ENCODE data around the gene PARD3B. TPM values are rescaled to one million over a fixed set of nuclear protein-coding genes. Genes with fewer than 3 reads are reported as not detected.

Gene PARD3B
- total and polyA plus RNA-seq, 2 of the 4 experiments (the other 2 are of a cell fraction) = 3.3 to 15.6 TPM

DNA sequence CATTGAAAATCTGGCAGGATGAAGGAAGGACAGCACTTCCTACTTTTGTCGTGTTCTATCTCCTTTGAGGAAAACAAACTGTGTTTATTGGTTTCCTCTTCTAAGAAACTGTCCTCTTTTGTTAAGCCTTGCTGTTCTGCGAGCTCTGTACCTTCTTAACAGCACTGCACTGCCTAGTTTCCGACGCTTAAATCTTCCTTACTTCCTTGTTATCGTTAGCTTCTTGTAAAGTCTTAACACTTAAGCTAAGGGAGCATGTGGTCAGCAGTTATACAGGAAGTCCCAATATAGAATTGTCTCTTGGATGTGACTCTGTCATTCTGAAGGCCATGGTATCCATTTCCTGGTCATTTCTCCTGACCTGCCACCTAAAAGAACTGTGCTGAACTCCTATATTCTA lies 584.3 kb downstream of the PARD3B start:
- H2BK5ac ChIP-seq (ENCODE audit: low read depth, low read length, poor library complexity, severe bottlenecking) = no peak overlapping the region
- no peaks in the 10 kb centered on the region for H3K27me3 ChIP-seq (ENCODE audit: control insufficient read depth, insufficient read depth, low read length)
- no peak for DNase-seq
- in situ Hi-C loops (cut with MboI; ENCODE audit: low sequenced_read_pairs) = no loop called here
- no CpG with 5 or more reads among the region's 5 CpGs for WGBS, 2 experiments (ENCODE audit: extremely low coverage in 2 of 2, insufficient read length in 1 of 2)
- H3K9me3 ChIP-seq (ENCODE audit: control insufficient read depth, insufficient read depth, low read length) = no peaks in the 10 kb centered on the region
- CTCF ChIA-PET = no interaction called here
- 0 out of 4 replicates have a peak overlapping the region, but pooled peaks of 1 of the 2 experiments have one; percentile 18 for H4K8ac ChIP-seq (ENCODE audit: low read depth in 2 of 2, low read length in 2 of 2)
- intact Hi-C loops (cut with micrococcal nuclease) = no loop called here
- no peak overlapping the region for H2AFZ ChIP-seq (replicated peaks; ENCODE audit: low read length, poor library complexity)
- H3K4me3 ChIP-seq (ENCODE audit: insufficient read depth, low read depth, low read length) = no peak overlapping the region
- POLR2A ChIA-PET (ENCODE audit: unreplicated experiment) = no interaction called here
- no peak overlapping the region for H2AK9ac ChIP-seq (replicated peaks; ENCODE audit: low read depth, low read length, poor library complexity)
- H3K23ac ChIP-seq (ENCODE audit: low read depth, low read length) = no peak overlapping the region
- no peak overlapping the region for H3K27ac ChIP-seq (ENCODE audit: insufficient read depth, low read length)
- H3K9ac ChIP-seq (ENCODE audit: low read depth, low read length) = no peak overlapping the region
- H3K4me1 ChIP-seq (ENCODE audit: control insufficient read depth, insufficient read depth, low read length) = no peaks in the 10 kb centered on the region; the same call in 1 of the 2 replicates
- no peak overlapping the region; the same call in 1 of the 2 replicates for H3K14ac ChIP-seq (replicated peaks; ENCODE audit: low read depth, low read length)
- no peak overlapping the region for H4K5ac ChIP-seq (ENCODE audit: low read depth, low read length)
- no peak overlapping the region for H2BK120ac ChIP-seq (ENCODE audit: low read depth, low read length)
- H3K18ac ChIP-seq (ENCODE audit: low read depth, low read length) = no peak overlapping the region
- peaks cover 3% of the 10 kb centered on the region; the same call in 1 of the 2 replicates for H3K36me3 ChIP-seq (ENCODE audit: control insufficient read depth, insufficient read depth, low read length)
- no peaks in the 10 kb centered on the region for H4K20me1 ChIP-seq (ENCODE audit: insufficient read depth, low read length)
- no peak overlapping the region for H3K56ac ChIP-seq (ENCODE audit: extremely low read depth, insufficient read depth, low read length)
- H3K9me1 ChIP-seq (ENCODE audit: insufficient read depth, low read length) = no peaks in the 10 kb centered on the region
- H2AK5ac ChIP-seq (ENCODE audit: low read depth, low read length) = no peak overlapping the region
- no peak for ATAC-seq (ENCODE audit: low read depth)
- TF ChIP-seq POLR2A (IDR thresholded peaks at IDR 0.05; ENCODE audit: low read depth, low read length) (no peak), RAD21 (IDR thresholded peaks at IDR 0.05; ENCODE audit: low read length) (no peak), SMC3 (IDR thresholded peaks at IDR 0.05; ENCODE audit: low read depth, low read length) (no peak), CHD1 (IDR thresholded peaks at IDR 0.05; ENCODE audit: low read depth, low read length) (no peak), RFX5 (IDR thresholded peaks at IDR 0.05; ENCODE audit: low read depth, low read length) (no peak), RCOR1 (IDR thresholded peaks at IDR 0.05; ENCODE audit: insufficient replicate concordance, low read length) (no peak), MAZ (IDR thresholded peaks at IDR 0.05; ENCODE audit: borderline replicate concordance, low read depth, low read length) (no peak), BHLHE40 (IDR thresholded peaks at IDR 0.05; ENCODE audit: low read depth, low read length) (no peak), CEBPB (IDR thresholded peaks at IDR 0.05; ENCODE audit: low read depth, low read length) (no peak), MXI1 (IDR thresholded peaks at IDR 0.05; ENCODE audit: borderline replicate concordance, low read depth, low read length) (no peak), NFE2L2 (IDR thresholded peaks at IDR 0.05; ENCODE audit: low read depth, low read length) (no peak), MAFK (IDR thresholded peaks at IDR 0.05; ENCODE audit: low read depth, low read length) (no peak), FOS (IDR thresholded peaks at IDR 0.05; ENCODE audit: low read depth, low read length) (no peak)
- TF ChIP-seq, protein P1, sequence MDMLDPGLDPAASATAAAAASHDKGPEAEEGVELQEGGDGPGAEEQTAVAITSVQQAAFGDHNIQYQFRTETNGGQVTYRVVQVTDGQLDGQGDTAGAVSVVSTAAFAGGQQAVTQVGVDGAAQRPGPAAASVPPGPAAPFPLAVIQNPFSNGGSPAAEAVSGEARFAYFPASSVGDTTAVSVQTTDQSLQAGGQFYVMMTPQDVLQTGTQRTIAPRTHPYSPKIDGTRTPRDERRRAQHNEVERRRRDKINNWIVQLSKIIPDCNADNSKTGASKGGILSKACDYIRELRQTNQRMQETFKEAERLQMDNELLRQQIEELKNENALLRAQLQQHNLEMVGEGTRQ (IDR thresholded peaks at IDR 0.05; ENCODE audit: low read depth, low read length) = no peak
- TF ChIP-seq, protein P2, sequence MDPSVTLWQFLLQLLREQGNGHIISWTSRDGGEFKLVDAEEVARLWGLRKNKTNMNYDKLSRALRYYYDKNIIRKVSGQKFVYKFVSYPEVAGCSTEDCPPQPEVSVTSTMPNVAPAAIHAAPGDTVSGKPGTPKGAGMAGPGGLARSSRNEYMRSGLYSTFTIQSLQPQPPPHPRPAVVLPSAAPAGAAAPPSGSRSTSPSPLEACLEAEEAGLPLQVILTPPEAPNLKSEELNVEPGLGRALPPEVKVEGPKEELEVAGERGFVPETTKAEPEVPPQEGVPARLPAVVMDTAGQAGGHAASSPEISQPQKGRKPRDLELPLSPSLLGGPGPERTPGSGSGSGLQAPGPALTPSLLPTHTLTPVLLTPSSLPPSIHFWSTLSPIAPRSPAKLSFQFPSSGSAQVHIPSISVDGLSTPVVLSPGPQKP (IDR thresholded peaks at IDR 0.05; ENCODE audit: borderline replicate concordance, low read depth, low read length) = no peak
- TF ChIP-seq, protein P3, sequence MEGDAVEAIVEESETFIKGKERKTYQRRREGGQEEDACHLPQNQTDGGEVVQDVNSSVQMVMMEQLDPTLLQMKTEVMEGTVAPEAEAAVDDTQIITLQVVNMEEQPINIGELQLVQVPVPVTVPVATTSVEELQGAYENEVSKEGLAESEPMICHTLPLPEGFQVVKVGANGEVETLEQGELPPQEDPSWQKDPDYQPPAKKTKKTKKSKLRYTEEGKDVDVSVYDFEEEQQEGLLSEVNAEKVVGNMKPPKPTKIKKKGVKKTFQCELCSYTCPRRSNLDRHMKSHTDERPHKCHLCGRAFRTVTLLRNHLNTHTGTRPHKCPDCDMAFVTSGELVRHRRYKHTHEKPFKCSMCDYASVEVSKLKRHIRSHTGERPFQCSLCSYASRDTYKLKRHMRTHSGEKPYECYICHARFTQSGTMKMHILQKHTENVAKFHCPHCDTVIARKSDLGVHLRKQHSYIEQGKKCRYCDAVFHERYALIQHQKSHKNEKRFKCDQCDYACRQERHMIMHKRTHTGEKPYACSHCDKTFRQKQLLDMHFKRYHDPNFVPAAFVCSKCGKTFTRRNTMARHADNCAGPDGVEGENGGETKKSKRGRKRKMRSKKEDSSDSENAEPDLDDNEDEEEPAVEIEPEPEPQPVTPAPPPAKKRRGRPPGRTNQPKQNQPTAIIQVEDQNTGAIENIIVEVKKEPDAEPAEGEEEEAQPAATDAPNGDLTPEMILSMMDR (conservative IDR thresholded peaks at IDR 0.05; ENCODE audit: low read depth, low read length) = no peak
- dilution Hi-C loops (cut with HindIII; ENCODE audit: low sequenced_read_pairs, unreplicated experiment) = no loop called here
- H2BK15ac ChIP-seq (ENCODE audit: low read depth, low read length) = no peak overlapping the region
- H4K91ac ChIP-seq (ENCODE audit: insufficient read depth, low read depth, low read length) = no peak overlapping the region
- H2BK20ac ChIP-seq (ENCODE audit: low read depth, low read length) = no peak overlapping the region
- H3K79me1 ChIP-seq (ENCODE audit: low read depth in 1 of 2, low read length in 2 of 2) = no peaks in the 10 kb centered on the region
- H3K4me2 ChIP-seq (ENCODE audit: low read depth, low read length) = no peak overlapping the region
- no TSS peak for BruUV-seq (replicated peaks)
- H3K4ac ChIP-seq (ENCODE audit: low read depth, low read length) = no peak overlapping the region
